Ovary (tissue), 9 donors: ENCODE data around the gene KLHL35. TPM values are rescaled to one million over a fixed set of nuclear protein-coding genes. Genes with fewer than 3 reads are reported as not detected.

ENCODE experiments used
- DNase-seq, 5 donors: peaks; one replicate each; pipeline ENCODE4 v3.0.0-alpha.2; 2019 to 2020
- H3K27ac ChIP-seq, 2 donors: fragments of 200-600 bp; one replicate each; pipeline versions ENCODE4 v1.5.1 to v1.8.0; 2019 to 2022
- H3K27me3 ChIP-seq: fragments of 200-600 bp; one replicate; pipeline ENCODE4 v1.8.0; 2022
- H3K36me3 ChIP-seq: fragments of 200-600 bp; sonication (generic); one replicate; pipeline ENCODE4 v1.5.1; 2019
- H3K4me1 ChIP-seq: one replicate; pipeline ENCODE4 v1.8.1; 2013; ENCODE audit warnings: mild to moderate bottlenecking, moderate library complexity; ENCODE audit not compliant: insufficient read depth
- H3K4me3 ChIP-seq: fragments of 200-600 bp; sonication (generic); one replicate; pipeline ENCODE4 v1.5.1; 2017
- H3K9me3 ChIP-seq, 2 donors: fragments of 200-600 bp in 1 of 2; sonication (generic) in 1 of 2; one replicate each; pipeline versions ENCODE4 v1.5.1 to v1.8.1; 2013 to 2019; ENCODE audit warnings: mild to moderate bottlenecking in 1 of 2, moderate library complexity in 1 of 2
- EP300 ChIP-seq: sonication (generic); formaldehyde crosslinking; IDR thresholded peaks from one replicate; pipeline ENCODE4 v1.6.1; 2017; ENCODE audit warnings: antibody characterized with exemption
- POLR2A ChIP-seq: fragments of 450-650 bp; IDR thresholded peaks from one replicate; pipeline ENCODE4 v1.6.1; 2017; ENCODE audit warnings: antibody characterized with exemption, mild to moderate bottlenecking, moderate library complexity
- WGBS, 3 donors: extraction: QIAGEN DNeasy Blood & Tissue Kit in 1 of 3; methylation state at CpG; one replicate each; pipeline versions ENCODE4 v1.1.5 to v1.1.7; 2013 to 2017; 5-methylcytosine and 5-hydroxymethylcytosine counted together
- intact Hi-C, 4 donors: fragments of 100-400 bp; cut with DNase I; formaldehyde crosslinking; loops; one replicate each; pipeline versions ENCODE4 v1.11.0 to v1.15.1; 2022 to 2023
- polyA plus RNA-seq, 2 donors: library from polyadenylated mRNA; stranded (reverse); fragments of 200-250 nt in 1 of 2; fragments of 350-450 nt in 1 of 2; fragmentation: Illumina TruSeq in 1 of 2; extraction: RNeasy Lipid Tissue Mini Kit (QIAGEN cat#74804) in 1 of 2; gene quantifications; one replicate each; pipeline ENCODE4 v1.2.3, GENCODE V29; 2013 to 2014
- total RNA-seq, 7 donors: library from RNA; depleted of rRNA in 2 of 7; stranded (reverse); fragments of >200 nt in 2 of 7; fragmentation: NEBNext Ultra II Directional in 3 of 7; extraction: Animal tissue kit (Norgen Biotek cat#: 25700) in 3 of 7; gene quantifications; one replicate each; pipeline versions ENCODE4 v1.1.0 to v1.2.4, GENCODE V29; 2016 to 2023
- TF ChIP-seq, protein P1 (sequence below), 3 donors: fragments of 450-650 bp in 2 of 3; fragments of 200-600 bp in 1 of 3; IDR thresholded peaks; one replicate each; pipeline versions ENCODE4 v1.5.1 to v1.8.0; 2016 to 2022; ENCODE audit warnings: antibody characterized with exemption in 3 of 3, mild to moderate bottlenecking in 1 of 3
- donor health status: DM: no; HTN: no; CAD: no; lungs with moderate emphysema.
- donor health status: DM: no; HTN: no; CAD: no.
- donor health status: Bipolar disorder and iron deficiency.
- donor health status: DM: yes; HTN: yes; CAD: no.
- donor health status: DM: no; HTN: no; CAD: no.
- donor health status: DM: yes; HTN: yes; CAD: no.

KLHL35 gene
- total and polyA plus RNA-seq, 9 donors: 0.07 to 1.1 (median 0.34) TPM; not detected in 2

DNA sequence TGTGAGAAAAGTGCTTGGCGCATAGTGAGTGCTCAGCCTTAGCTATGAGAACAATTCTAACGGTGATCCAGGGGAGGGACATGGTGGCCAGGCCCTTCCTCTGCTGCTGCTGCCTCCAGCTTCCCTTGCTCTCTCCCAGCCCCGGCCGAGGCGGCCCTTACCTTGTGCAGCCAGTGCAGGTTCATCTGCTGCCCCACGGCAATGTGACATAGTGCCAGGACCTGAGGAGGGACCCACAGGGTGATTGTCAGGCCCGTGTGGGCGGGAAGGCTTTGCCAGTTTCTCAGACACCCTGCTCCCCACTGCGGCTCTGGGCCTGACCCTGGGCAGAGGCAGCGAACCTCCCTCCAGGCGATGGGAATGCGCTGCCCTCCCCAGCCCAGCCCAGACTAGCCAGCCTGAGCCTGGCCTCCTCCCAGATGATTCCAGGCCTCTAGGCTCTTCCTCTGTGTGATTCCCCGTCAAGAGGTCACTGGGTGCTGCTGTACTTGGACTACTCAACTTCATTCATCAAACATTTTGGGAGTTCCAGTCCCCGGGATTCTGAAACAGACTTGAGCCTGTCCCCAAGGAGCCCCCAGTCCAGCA, 23.7 kb upstream of the KLHL35 start:
- no peaks in the 10 kb centered on the region for H3K27me3 ChIP-seq
- intact Hi-C loops: no loop called here
- H3K4me3 ChIP-seq: no peak overlapping the region
- no peak for DNase-seq
- no peaks in the 10 kb centered on the region for H3K36me3 ChIP-seq
- TF ChIP-seq EP300 (no peak), POLR2A (no peak)
- TF ChIP-seq, protein P1, sequence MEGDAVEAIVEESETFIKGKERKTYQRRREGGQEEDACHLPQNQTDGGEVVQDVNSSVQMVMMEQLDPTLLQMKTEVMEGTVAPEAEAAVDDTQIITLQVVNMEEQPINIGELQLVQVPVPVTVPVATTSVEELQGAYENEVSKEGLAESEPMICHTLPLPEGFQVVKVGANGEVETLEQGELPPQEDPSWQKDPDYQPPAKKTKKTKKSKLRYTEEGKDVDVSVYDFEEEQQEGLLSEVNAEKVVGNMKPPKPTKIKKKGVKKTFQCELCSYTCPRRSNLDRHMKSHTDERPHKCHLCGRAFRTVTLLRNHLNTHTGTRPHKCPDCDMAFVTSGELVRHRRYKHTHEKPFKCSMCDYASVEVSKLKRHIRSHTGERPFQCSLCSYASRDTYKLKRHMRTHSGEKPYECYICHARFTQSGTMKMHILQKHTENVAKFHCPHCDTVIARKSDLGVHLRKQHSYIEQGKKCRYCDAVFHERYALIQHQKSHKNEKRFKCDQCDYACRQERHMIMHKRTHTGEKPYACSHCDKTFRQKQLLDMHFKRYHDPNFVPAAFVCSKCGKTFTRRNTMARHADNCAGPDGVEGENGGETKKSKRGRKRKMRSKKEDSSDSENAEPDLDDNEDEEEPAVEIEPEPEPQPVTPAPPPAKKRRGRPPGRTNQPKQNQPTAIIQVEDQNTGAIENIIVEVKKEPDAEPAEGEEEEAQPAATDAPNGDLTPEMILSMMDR (IDR thresholded peaks at IDR 0.05): no peak
- no peak overlapping the region for H3K27ac ChIP-seq
- no peaks in the 10 kb centered on the region for H3K9me3 ChIP-seq
- 85 to 89% (median 89%) methylated on average over 14 of the region's 14 CpGs for WGBS, 3 donors
- H3K4me1 ChIP-seq: peaks cover 8% of the 10 kb centered on the region

DNA sequence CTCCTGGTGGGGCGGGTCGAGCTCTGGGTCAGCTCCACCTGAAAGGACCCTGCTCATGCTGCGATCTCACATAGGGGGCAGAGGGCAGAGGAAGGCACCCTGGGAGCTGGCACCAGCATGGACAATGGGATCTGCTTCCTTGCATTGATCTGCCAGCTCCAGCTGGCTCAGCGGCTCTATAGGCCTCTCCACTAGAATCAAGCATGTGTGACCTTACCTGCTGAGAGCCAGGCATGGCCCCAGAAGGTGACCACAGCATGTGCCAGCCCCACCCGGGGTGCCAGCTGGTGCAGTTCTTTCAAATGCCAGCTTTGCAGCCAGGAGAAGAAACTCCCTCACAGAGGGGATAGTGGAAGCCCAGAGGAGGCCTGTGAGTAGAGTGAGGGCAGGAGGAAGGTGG, 22.0 kb upstream of the KLHL35 start:
- WGBS, 3 donors: 68 to 79% (median 72%) methylated on average over 5 of the region's 5 CpGs
- TF ChIP-seq POLR2A (no peak), EP300 (no peak)
- TF ChIP-seq, protein P1 (IDR thresholded peaks at IDR 0.05): no peak
- Histone ChIP-seq H3K36me3 (no peaks in the 10 kb centered on the region), H3K27me3 (no peaks in the 10 kb centered on the region), H3K27ac (no peak overlapping the region), H3K4me1 (peaks cover 8% of the 10 kb centered on the region), H3K9me3 (no peaks in the 10 kb centered on the region), H3K4me3 (no peak overlapping the region)
- no peak for DNase-seq
- intact Hi-C loops: no loop called here

DNA sequence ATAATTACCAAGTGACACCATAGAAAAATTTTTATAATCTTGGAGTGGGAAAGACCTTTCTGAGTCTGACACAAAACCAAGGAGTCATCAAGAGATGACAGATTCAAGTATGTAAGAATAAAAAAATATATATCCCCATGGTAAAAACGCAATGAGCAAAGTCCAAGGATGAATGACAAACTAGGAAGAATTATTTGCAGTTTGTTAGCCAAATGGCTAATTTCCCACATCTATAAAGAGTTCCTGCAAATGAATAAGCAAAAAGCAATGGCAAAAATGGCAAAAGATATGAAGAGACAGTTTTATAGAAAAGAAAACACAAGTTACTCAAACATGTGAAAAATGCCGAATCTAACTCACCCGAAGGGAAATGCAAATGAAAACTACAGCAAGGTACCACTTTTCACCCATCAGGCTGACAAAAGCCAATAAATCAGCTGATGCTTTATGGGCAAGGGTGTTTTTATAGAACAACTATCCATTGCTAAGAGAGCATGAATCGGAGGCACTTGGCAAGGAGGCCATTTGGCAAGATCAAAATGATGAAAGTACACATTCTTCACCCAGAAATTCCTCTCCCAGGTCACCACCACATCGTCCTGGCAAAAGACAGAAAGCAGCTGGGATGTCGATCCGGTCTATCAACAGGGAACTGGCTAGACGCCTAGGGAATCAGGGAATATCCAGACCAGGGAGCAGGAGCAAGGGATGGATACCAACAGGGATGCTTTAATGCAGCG, 21.1 kb upstream of the KLHL35 start:
- H3K9me3 ChIP-seq: no peaks in the 10 kb centered on the region
- TF ChIP-seq POLR2A: no peak
- TF ChIP-seq EP300: no peak
- TF ChIP-seq, protein P1 (IDR thresholded peaks at IDR 0.05): no peak
- peaks cover 8% of the 10 kb centered on the region for H3K4me1 ChIP-seq
- DNase-seq: no peak
- 8 to 19% (median 13%) methylated on average over 9 of the region's 9 CpGs for WGBS, 3 donors
- H3K27me3 ChIP-seq: no peaks in the 10 kb centered on the region
- intact Hi-C loops: no loop called here
- no peaks in the 10 kb centered on the region for H3K36me3 ChIP-seq
- H3K27ac ChIP-seq: no peak overlapping the region
- no peak overlapping the region for H3K4me3 ChIP-seq

DNA sequence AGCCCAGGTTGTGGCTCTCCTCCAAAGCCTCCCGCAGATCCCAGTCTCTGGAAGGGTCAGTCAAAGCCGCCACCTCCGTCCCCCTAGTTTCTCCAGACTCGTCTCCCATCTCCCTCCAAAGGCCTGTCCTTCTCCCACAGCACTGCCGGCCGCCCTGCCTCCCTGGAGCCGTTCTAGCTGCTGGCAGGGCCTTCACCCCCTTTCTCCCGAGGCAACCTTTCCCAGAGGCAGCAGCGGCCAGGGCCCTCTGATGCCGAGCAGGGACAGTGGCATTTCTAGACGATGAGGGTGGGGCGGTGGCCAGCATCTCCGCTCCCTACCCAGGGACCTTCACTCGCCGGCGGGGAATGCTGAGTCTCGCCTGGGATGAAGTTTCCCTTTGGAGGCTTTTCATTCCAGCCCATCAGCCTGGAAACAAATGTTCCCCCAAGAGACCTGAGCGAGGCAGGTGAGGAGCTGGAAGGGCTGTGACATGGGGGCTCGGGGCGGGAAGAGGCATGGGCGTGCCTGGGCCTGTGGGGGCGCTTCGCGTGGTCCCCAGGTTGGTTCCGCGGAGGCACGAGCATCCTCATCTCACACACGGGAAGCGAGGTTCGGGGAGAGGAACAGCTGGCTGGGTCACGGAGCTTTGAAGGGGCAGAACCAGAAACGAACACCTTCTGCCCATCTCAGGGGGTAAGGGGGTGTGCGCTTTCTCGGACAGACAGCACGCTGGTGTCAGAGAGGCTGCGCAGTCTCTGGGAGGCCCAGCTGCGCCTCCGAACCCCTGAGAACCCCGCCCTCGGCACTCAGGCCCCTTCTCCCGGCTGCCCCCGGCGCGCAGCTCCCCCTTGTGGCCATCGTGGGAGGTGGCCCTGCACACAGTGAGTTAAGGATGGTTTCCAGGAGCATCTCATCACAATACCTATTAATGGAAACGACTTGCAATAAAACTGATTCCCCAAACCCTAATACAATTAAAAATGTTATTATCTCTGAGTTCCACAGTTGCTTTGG, 18.1 kb upstream of the KLHL35 start:
- H3K27ac ChIP-seq: no peak overlapping the region
- 77% methylated on average over 45 to 46 of the region's 46 CpGs for WGBS, 3 donors
- H3K9me3 ChIP-seq: no peaks in the 10 kb centered on the region
- H3K4me3 ChIP-seq: no peak overlapping the region
- intact Hi-C loops: no loop called here
- DNase-seq: no peak
- no peaks in the 10 kb centered on the region for H3K27me3 ChIP-seq
- peaks cover 8% of the 10 kb centered on the region for H3K4me1 ChIP-seq
- TF ChIP-seq POLR2A (no peak), EP300 (no peak)
- TF ChIP-seq, protein P1 (IDR thresholded peaks at IDR 0.05): no peak
- no peaks in the 10 kb centered on the region for H3K36me3 ChIP-seq
